ENCODE data around the gene HYLS1. TPM values are rescaled to one million over a fixed set of nuclear protein-coding genes. Genes with fewer than 3 reads are reported as not detected.

The HYLS1 gene
- total RNA-seq, 1 experiment from 2014 or later: 18.8 TPM

GRCh38 chr11:125923012-125923579, 35.6 kb downstream of the HYLS1 start:
- TF ChIP-seq CTCF (conservative IDR thresholded peaks at IDR 0.05; ENCODE audit: low read depth, low read length) (peak; percentile 95), EZH2 (IDR thresholded peaks at IDR 0.05; ENCODE audit: borderline replicate concordance, low read depth, low read length, poor library complexity, severe bottlenecking) (no peak)
- intact Hi-C loops (cut with micrococcal nuclease; ENCODE audit: unreplicated experiment): loop anchor here (1.0 kb wide), 1 partner anchor 271 kb away; no protein-coding TSS in a partner anchor
- Histone ChIP-seq H3K4me3 (ENCODE audit: low read depth, low read length, poor library complexity, severe bottlenecking) (no peak overlapping the region), H3K9me3 (ENCODE audit: low read depth, low read length, poor library complexity, severe bottlenecking) (no peaks in the 10 kb centered on the region), H3K4me1 (ENCODE audit: insufficient read depth, low read length, poor library complexity, severe bottlenecking) (no peaks in the 10 kb centered on the region), H3K36me3 (ENCODE audit: insufficient read depth, low read length, poor library complexity, severe bottlenecking) (no peaks in the 10 kb centered on the region), H3K27me3 (replicated peaks; ENCODE audit: insufficient read depth, low read depth, low read length, poor library complexity) (peaks cover 7% of the 10 kb centered on the region), H3K27ac (ENCODE audit: low read depth, low read length, poor library complexity, severe bottlenecking) (no peak overlapping the region)
- ChIA-PET POLR2A (ENCODE audit: low non-redundant PET) (no interaction called here), CTCF (interaction anchor here (1.9 kb wide), 1 partner anchor 271 kb away, joined by 7 read pairs; no protein-coding TSS in a partner anchor)
- DNase-seq (ENCODE audit: low spot score): peak; percentile 88
- no TSS peak for BruUV-seq (replicated peaks)

GRCh38 chr11:125923633-125924032, 36.2 kb downstream of the HYLS1 start:
- Histone ChIP-seq H3K27me3 (replicated peaks; ENCODE audit: insufficient read depth, low read depth, low read length, poor library complexity) (peaks cover 12% of the 10 kb centered on the region), H3K4me1 (ENCODE audit: insufficient read depth, low read length, poor library complexity, severe bottlenecking) (no peaks in the 10 kb centered on the region), H3K27ac (ENCODE audit: low read depth, low read length, poor library complexity, severe bottlenecking) (no peak overlapping the region), H3K4me3 (ENCODE audit: low read depth, low read length, poor library complexity, severe bottlenecking) (no peak overlapping the region), H3K9me3 (ENCODE audit: low read depth, low read length, poor library complexity, severe bottlenecking) (no peaks in the 10 kb centered on the region), H3K36me3 (ENCODE audit: insufficient read depth, low read length, poor library complexity, severe bottlenecking) (no peaks in the 10 kb centered on the region)
- CTCF ChIA-PET: interaction anchor here (1.9 kb wide), 1 partner anchor 270 kb away, joined by 7 read pairs; no protein-coding TSS in a partner anchor
- DNase-seq (ENCODE audit: low spot score): no peak
- TF ChIP-seq EZH2 (IDR thresholded peaks at IDR 0.05; ENCODE audit: borderline replicate concordance, low read depth, low read length, poor library complexity, severe bottlenecking) (no peak), CTCF (conservative IDR thresholded peaks at IDR 0.05; ENCODE audit: low read depth, low read length) (no peak)
- BruUV-seq (replicated peaks): no TSS peak
- POLR2A ChIA-PET (ENCODE audit: low non-redundant PET): no interaction called here
- intact Hi-C loops (cut with micrococcal nuclease; ENCODE audit: unreplicated experiment): loop anchor here (1.0 kb wide), 1 partner anchor 271 kb away; no protein-coding TSS in a partner anchor

GRCh38 chr11:125924384-125925007, 37.0 kb downstream of the HYLS1 start:
- H3K4me1 ChIP-seq (ENCODE audit: insufficient read depth, low read length, poor library complexity, severe bottlenecking): no peaks in the 10 kb centered on the region
- CTCF ChIA-PET: interaction anchor here (1.9 kb wide), 1 partner anchor 269 kb away, joined by 7 read pairs; no protein-coding TSS in a partner anchor
- BruUV-seq (replicated peaks): no TSS peak
- DNase-seq (ENCODE audit: low spot score): no peak
- TF ChIP-seq EZH2 (IDR thresholded peaks at IDR 0.05; ENCODE audit: borderline replicate concordance, low read depth, low read length, poor library complexity, severe bottlenecking) (no peak), CTCF (conservative IDR thresholded peaks at IDR 0.05; ENCODE audit: low read depth, low read length) (no peak)
- intact Hi-C loops (cut with micrococcal nuclease; ENCODE audit: unreplicated experiment): loop anchor here (5.0 kb wide), 1 partner anchor 138 kb away; the partner anchor contains the start of gene CDON
- H3K27ac ChIP-seq (ENCODE audit: low read depth, low read length, poor library complexity, severe bottlenecking): no peak overlapping the region
- no peak overlapping the region for H3K4me3 ChIP-seq (ENCODE audit: low read depth, low read length, poor library complexity, severe bottlenecking)
- POLR2A ChIA-PET (ENCODE audit: low non-redundant PET): no interaction called here
- H3K9me3 ChIP-seq (ENCODE audit: low read depth, low read length, poor library complexity, severe bottlenecking): no peaks in the 10 kb centered on the region
- H3K27me3 ChIP-seq (replicated peaks; ENCODE audit: insufficient read depth, low read depth, low read length, poor library complexity): peaks cover 12% of the 10 kb centered on the region
- H3K36me3 ChIP-seq (ENCODE audit: insufficient read depth, low read length, poor library complexity, severe bottlenecking): no peaks in the 10 kb centered on the region

Measured in A673 (cell line).